ENCODE results near the gene MLX.

- TF ChIP-seq POLR2A (IDR thresholded peaks at IDR 0.05) (no peak), CTCF (IDR thresholded peaks at IDR 0.05) (no peak)
Measured at GRCh38 chr17:42518755-42519545, 48.0 kb upstream of the MLX start.
